KMS-11 (cell line): ENCODE measurements around the gene SLC16A5.

Experiments
- H2AFZ ChIP-seq: fragments of 200-600 bp; sonication (generic); 2 replicates; pipeline ENCODE4 v1.6.1; 2016; ENCODE audit warnings: antibody characterized with exemption, mixed run types, low read depth
- H3K27ac ChIP-seq: fragments of 200-600 bp; sonication (generic); 2 replicates; pipeline ENCODE4 v1.6.1; 2016; ENCODE audit warnings: mild to moderate bottlenecking, mixed run types
- H3K27me3 ChIP-seq: fragments of 200-600 bp; sonication (generic); 2 replicates; pipeline ENCODE4 v1.6.1; 2017; ENCODE audit warnings: mild to moderate bottlenecking, low read depth, mixed run types, moderate library complexity; ENCODE audit not compliant: insufficient read depth
- H3K36me3 ChIP-seq: fragments of 200-600 bp; sonication (generic); 2 replicates; pipeline ENCODE4 v1.6.1; 2017; ENCODE audit warnings: mild to moderate bottlenecking, mixed run types; ENCODE audit not compliant: insufficient read depth
- H3K4me1 ChIP-seq: fragments of 200-600 bp; sonication (generic); 2 replicates; pipeline ENCODE4 v1.6.1; 2016; ENCODE audit warnings: mild to moderate bottlenecking, low read depth, mixed run types; ENCODE audit not compliant: poor library complexity, severe bottlenecking
- H3K4me2 ChIP-seq: fragments of 200-600 bp; sonication (generic); 2 replicates; pipeline ENCODE4 v1.7.0; 2016; ENCODE audit warnings: mild to moderate bottlenecking, mixed run types
- H3K4me3 ChIP-seq: fragments of 200-600 bp; sonication (generic); IDR thresholded peaks from 2 replicates; pipeline ENCODE4 v1.6.1; 2017; ENCODE audit warnings: low read depth, low read length, mixed read lengths; ENCODE audit not compliant: insufficient read depth
- H3K79me2 ChIP-seq: fragments of 200-600 bp; sonication (generic); 2 replicates; pipeline ENCODE4 v1.6.1; 2016; ENCODE audit warnings: low read depth, mixed run types; ENCODE audit not compliant: insufficient read depth
- H3K9ac ChIP-seq: fragments of 200-600 bp; sonication (generic); 2 replicates; pipeline ENCODE4 v1.6.1; 2016; ENCODE audit warnings: mild to moderate bottlenecking, mixed run types
- H4K20me1 ChIP-seq: fragments of 200-600 bp; sonication (generic); 2 replicates; pipeline ENCODE4 v1.6.1; 2016; ENCODE audit warnings: mild to moderate bottlenecking, mixed run types; ENCODE audit not compliant: insufficient read depth
- TF ChIP-seq, protein P1 (sequence below): fragments of 200-600 bp; sonication (generic); conservative IDR thresholded peaks from 2 replicates; pipeline ENCODE4 v1.6.1; 2017; ENCODE audit warnings: low read depth, mild to moderate bottlenecking, antibody characterized with exemption, low read length, moderate library complexity, mixed read lengths

Gene SLC16A5

GRCh38 chr17:75075597-75076336 is 12.0 kb upstream of the SLC16A5 start:
- H3K4me3 ChIP-seq, result no peak overlapping the region
- no peak overlapping the region for H2AFZ ChIP-seq
- no peaks in the 10 kb centered on the region for H3K27me3 ChIP-seq
- H3K4me1 ChIP-seq, result no peaks in the 10 kb centered on the region
- no peak overlapping the region for H3K4me2 ChIP-seq
- H3K9ac ChIP-seq, result no peak overlapping the region
- no peaks in the 10 kb centered on the region for H3K79me2 ChIP-seq
- H4K20me1 ChIP-seq, result no peaks in the 10 kb centered on the region
- H3K27ac ChIP-seq, result no peak overlapping the region
- no peaks in the 10 kb centered on the region for H3K36me3 ChIP-seq
- TF ChIP-seq, protein P1, sequence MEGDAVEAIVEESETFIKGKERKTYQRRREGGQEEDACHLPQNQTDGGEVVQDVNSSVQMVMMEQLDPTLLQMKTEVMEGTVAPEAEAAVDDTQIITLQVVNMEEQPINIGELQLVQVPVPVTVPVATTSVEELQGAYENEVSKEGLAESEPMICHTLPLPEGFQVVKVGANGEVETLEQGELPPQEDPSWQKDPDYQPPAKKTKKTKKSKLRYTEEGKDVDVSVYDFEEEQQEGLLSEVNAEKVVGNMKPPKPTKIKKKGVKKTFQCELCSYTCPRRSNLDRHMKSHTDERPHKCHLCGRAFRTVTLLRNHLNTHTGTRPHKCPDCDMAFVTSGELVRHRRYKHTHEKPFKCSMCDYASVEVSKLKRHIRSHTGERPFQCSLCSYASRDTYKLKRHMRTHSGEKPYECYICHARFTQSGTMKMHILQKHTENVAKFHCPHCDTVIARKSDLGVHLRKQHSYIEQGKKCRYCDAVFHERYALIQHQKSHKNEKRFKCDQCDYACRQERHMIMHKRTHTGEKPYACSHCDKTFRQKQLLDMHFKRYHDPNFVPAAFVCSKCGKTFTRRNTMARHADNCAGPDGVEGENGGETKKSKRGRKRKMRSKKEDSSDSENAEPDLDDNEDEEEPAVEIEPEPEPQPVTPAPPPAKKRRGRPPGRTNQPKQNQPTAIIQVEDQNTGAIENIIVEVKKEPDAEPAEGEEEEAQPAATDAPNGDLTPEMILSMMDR, result no peak

GRCh38 chr17:75077072-75077495 is 10.7 kb upstream of the SLC16A5 start:
- Histone ChIP-seq H3K27ac (no peak overlapping the region), H3K36me3 (no peaks in the 10 kb centered on the region), H4K20me1 (no peaks in the 10 kb centered on the region), H2AFZ (no peak overlapping the region), H3K9ac (no peak overlapping the region), H3K4me1 (no peaks in the 10 kb centered on the region), H3K27me3 (no peaks in the 10 kb centered on the region), H3K4me2 (no peak overlapping the region), H3K79me2 (no peaks in the 10 kb centered on the region), H3K4me3 (no peak overlapping the region)
- TF ChIP-seq, protein P1, result no peak

DNA sequence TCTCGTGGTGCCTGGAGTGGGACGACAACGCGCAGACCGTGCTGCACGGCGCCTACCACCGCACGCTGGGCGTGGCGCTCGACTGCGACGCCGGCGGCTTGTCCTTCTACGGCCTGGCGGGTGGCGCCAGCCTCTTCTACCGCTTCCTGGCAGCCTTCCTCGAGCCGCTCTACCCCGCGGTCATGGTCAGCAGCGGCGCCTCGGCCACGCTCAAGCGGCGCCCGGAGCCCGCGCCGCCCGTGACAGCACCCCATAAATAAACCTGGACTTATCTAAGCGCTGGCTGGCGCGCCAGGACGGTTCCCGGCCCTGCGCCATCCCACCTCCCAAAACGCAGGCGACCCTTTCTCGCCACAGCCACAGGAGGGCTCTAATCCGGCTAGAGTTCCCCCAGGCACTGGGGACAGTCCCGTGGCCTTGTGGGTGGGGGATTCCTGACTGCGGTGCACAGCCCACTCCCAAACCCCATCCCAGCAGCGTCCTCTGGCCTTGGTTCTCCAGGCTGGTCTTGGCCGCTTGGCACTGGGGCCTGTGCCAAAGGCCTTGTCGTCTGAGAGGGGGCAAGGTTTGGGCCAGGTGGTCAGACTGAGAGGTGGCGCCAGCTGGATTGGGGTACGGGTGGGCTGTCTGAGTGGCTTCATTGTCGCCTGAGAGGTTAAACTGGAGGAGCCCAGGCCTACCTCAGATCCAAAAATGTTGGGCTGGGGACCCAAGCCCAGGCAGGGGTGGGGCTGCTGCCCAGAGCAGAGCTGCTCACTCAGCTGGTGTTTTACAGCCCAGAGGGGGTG is 10.1 kb upstream of the SLC16A5 start:
- no peak overlapping the region for H3K9ac ChIP-seq
- no peaks in the 10 kb centered on the region for H4K20me1 ChIP-seq
- no peaks in the 10 kb centered on the region for H3K4me1 ChIP-seq
- H2AFZ ChIP-seq, result no peak overlapping the region
- no peak overlapping the region for H3K4me3 ChIP-seq
- H3K36me3 ChIP-seq, result no peaks in the 10 kb centered on the region
- H3K27ac ChIP-seq, result no peak overlapping the region
- H3K4me2 ChIP-seq, result no peak overlapping the region
- TF ChIP-seq, protein P1, result no peak
- H3K79me2 ChIP-seq, result no peaks in the 10 kb centered on the region
- no peaks in the 10 kb centered on the region for H3K27me3 ChIP-seq

DNA sequence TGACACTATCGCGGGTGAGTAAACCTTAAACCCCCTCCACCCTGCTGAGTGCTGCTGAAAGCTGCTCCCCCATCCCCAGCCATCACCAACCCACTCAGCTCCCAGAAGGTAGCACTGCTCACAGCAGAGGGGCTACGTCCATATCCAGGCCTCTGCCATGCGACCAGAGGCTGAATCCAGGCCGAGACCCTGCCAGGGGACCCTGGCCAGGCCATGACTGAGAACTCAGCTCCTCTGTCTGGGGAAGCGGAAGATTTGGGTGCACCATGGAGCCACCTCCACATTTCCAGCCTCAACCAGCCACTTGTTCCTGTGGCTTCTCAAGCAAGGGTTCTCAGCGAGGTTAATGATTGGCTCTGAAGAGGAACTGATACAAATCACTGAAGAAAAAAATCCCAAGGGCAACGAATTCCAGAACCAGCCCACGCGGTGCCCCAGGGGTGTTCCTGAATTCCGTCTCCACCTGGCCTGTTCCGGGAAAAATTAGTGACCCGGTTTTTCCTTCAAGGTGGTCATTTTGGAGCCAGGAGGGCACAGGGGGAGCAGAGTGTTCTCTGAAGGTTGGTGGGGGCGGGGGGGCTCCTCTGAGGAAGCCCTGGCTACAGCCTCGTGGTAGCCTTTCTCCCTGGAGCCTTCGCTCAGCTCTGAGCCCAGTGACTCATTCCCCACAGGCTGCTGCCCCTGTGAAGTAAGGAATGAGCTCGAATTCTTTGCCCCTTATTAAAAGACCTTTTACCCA is 9.3 kb upstream of the SLC16A5 start:
- no peak overlapping the region for H3K4me2 ChIP-seq
- H3K9ac ChIP-seq, result no peak overlapping the region
- no peak overlapping the region for H3K4me3 ChIP-seq

More for the DNA sequence above, 9.3 kb upstream of the SLC16A5 start:
- Histone ChIP-seq H3K27me3 (no peaks in the 10 kb centered on the region), H4K20me1 (no peaks in the 10 kb centered on the region), H2AFZ (no peak overlapping the region), H3K79me2 (no peaks in the 10 kb centered on the region), H3K27ac (no peak overlapping the region), H3K4me1 (no peaks in the 10 kb centered on the region), H3K36me3 (no peaks in the 10 kb centered on the region)
- TF ChIP-seq, protein P1, result no peak
